A673 (cell line): Measurements from ENCODE around the gene SERINC4.

ENCODE experiments used
- EZH2 ChIP-seq: fragments of 200-600 bp; sonication (generic); IDR thresholded peaks from 2 replicates; pipeline ENCODE4 v1.6.1; 2017; ENCODE audit warnings: borderline replicate concordance, low read depth, mild to moderate bottlenecking, mixed read lengths, antibody characterized with exemption, low read length; ENCODE audit not compliant: poor library complexity, severe bottlenecking
- TF ChIP-seq, protein P1 (sequence below): fragments of 300-800, 200-600 bp; sonication (generic); conservative IDR thresholded peaks from 2 replicates; pipeline ENCODE4 v1.5.1; 2017; ENCODE audit warnings: low read depth, mild to moderate bottlenecking, antibody characterized with exemption, low read length, moderate library complexity, mixed read lengths

DNA sequence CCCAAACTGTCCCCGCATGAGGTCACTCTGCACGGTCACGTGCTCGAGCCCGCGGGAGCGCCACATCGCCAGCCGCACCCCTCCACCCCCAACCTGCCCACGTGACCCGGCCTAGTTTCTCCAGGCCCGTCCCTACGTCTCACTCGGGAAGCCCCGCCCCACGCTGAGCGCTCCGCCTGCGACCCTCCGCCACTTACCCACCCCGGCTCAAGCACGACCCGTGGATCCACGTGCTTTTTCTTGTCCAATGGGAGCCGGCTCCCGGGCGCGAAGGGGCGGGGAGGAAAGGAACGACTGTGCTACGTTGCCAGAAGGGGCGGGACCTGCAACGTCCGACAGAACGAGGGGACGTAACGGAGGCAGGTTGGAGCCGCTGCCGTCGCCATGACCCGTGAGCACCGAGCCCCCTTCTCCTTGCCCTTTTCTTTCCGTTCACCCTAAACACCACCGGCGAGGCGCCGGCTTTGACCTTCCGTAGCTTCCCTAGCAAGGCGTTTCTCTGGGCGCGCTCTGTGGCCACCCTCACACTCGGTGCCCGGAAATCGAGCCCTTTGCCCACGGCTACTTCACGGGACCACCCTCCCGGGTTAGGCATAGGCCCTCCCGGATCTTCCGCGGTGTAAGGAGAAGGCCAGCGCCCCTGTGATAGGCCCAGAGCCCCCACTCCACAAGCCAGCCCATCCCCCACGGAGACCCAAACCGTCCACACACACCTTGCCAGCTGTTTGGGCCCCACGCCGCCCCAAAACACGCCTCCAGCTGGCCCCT lies 7.8 kb downstream of the SERINC4 start, which contains the start of gene SERF2:
- TF ChIP-seq, protein P1, sequence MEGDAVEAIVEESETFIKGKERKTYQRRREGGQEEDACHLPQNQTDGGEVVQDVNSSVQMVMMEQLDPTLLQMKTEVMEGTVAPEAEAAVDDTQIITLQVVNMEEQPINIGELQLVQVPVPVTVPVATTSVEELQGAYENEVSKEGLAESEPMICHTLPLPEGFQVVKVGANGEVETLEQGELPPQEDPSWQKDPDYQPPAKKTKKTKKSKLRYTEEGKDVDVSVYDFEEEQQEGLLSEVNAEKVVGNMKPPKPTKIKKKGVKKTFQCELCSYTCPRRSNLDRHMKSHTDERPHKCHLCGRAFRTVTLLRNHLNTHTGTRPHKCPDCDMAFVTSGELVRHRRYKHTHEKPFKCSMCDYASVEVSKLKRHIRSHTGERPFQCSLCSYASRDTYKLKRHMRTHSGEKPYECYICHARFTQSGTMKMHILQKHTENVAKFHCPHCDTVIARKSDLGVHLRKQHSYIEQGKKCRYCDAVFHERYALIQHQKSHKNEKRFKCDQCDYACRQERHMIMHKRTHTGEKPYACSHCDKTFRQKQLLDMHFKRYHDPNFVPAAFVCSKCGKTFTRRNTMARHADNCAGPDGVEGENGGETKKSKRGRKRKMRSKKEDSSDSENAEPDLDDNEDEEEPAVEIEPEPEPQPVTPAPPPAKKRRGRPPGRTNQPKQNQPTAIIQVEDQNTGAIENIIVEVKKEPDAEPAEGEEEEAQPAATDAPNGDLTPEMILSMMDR = no peak
- TF ChIP-seq EZH2 = no peak
